PC-9 (cell line): ENCODE measurements around the gene LEPR.

Experiments used
- EZH2 ChIP-seq: fragments of 200-600 bp; sonication (generic); IDR thresholded peaks from 2 replicates; pipeline ENCODE4 v1.8.0; 2017; ENCODE audit warnings: antibody characterized with exemption, low read depth
- TF ChIP-seq, protein P1 (sequence below): fragments of 200-600 bp; sonication (generic); conservative IDR thresholded peaks from 2 replicates; pipeline ENCODE4 v1.6.1; 2017; ENCODE audit warnings: mixed run types, antibody characterized with exemption, mild to moderate bottlenecking, moderate library complexity

DNA sequence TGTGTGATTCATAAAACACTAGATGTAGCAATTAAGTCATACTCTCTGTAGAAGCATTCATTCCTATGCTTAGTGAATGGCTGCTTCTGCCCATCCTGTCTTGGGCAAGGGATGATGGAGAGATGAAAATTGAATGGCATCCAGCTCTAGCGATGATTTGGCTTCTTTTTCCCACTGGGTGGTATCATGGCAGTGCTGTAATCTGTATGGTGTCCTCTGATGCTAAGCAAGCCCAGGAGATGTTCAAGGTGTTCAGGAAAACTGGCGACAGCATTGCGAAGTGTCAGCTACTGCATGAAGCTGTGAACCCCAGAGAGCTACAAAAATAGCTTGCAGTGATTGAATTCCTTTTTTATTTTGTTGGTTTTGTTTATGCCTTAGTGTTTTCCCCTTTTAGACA, 48.9 kb upstream of the LEPR start:
- TF ChIP-seq, protein P1, sequence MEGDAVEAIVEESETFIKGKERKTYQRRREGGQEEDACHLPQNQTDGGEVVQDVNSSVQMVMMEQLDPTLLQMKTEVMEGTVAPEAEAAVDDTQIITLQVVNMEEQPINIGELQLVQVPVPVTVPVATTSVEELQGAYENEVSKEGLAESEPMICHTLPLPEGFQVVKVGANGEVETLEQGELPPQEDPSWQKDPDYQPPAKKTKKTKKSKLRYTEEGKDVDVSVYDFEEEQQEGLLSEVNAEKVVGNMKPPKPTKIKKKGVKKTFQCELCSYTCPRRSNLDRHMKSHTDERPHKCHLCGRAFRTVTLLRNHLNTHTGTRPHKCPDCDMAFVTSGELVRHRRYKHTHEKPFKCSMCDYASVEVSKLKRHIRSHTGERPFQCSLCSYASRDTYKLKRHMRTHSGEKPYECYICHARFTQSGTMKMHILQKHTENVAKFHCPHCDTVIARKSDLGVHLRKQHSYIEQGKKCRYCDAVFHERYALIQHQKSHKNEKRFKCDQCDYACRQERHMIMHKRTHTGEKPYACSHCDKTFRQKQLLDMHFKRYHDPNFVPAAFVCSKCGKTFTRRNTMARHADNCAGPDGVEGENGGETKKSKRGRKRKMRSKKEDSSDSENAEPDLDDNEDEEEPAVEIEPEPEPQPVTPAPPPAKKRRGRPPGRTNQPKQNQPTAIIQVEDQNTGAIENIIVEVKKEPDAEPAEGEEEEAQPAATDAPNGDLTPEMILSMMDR = no peak
- no peak for TF ChIP-seq EZH2
